GM23338 (cell line): ENCODE measurements around the gene OPTC. TPM values are rescaled to one million over a fixed set of nuclear protein-coding genes. Genes with fewer than 3 reads are reported as not detected.

Experiments
- ATAC-seq: fragments of 200-7000 bp; cut with Tn5 transposase; 3 replicates; pipeline ENCODE4 v1.9.1; 2020
- DNase-seq: peaks from one replicate; pipeline ENCODE4 v3.0.0-alpha.2; 2015; ENCODE audit warnings: low spot score
- H2AFZ ChIP-seq: fragments of 200-600 bp; sonication (generic); 2 replicates; pipeline ENCODE4 v1.8.0; 2016; ENCODE audit warnings: antibody characterized with exemption, mild to moderate bottlenecking, moderate library complexity
- H3F3A ChIP-seq: fragments of 200-600 bp; sonication (generic); replicated peaks from 2 replicates; pipeline ENCODE4 v1.8.0; 2017; ENCODE audit warnings: antibody characterized with exemption, mixed run types, low read depth
- H3K27ac ChIP-seq: fragments of 200-600 bp; sonication (generic); 2 replicates; pipeline ENCODE4 v1.6.1; 2016; ENCODE audit warnings: low read depth
- H3K27me3 ChIP-seq: fragments of 200-600 bp; sonication (generic); 2 replicates; pipeline ENCODE4 v1.8.0; 2016; ENCODE audit warnings: mild to moderate bottlenecking, mixed run types, moderate library complexity; ENCODE audit not compliant: insufficient read depth
- H3K36me3 ChIP-seq: fragments of 200-600 bp; sonication (generic); 2 replicates; pipeline ENCODE4 v1.8.0; 2016; ENCODE audit warnings: mild to moderate bottlenecking; ENCODE audit not compliant: insufficient read depth
- H3K4me1 ChIP-seq: fragments of 200-600 bp; sonication (generic); 2 replicates; pipeline ENCODE4 v1.8.0; 2016; ENCODE audit warnings: mild to moderate bottlenecking, moderate library complexity; ENCODE audit not compliant: insufficient read depth
- H3K4me2 ChIP-seq: fragments of 200-600 bp; sonication (generic); 2 replicates; pipeline ENCODE4 v1.7.1; 2017; ENCODE audit warnings: mixed run types
- H3K4me3 ChIP-seq: fragments of 200-600 bp; sonication (generic); 2 replicates; pipeline ENCODE4 v1.6.1; 2016; ENCODE audit warnings: mixed run types
- H3K79me2 ChIP-seq: fragments of 200-600 bp; sonication (generic); replicated peaks from 2 replicates; pipeline ENCODE4 v1.8.0; 2017; ENCODE audit warnings: mild to moderate bottlenecking; ENCODE audit not compliant: insufficient read depth
- H3K9me2 ChIP-seq: fragments of 200-600 bp; sonication (generic); 2 replicates; pipeline ENCODE4 v1.8.0; 2017; ENCODE audit not compliant: insufficient read depth
- H4K20me1 ChIP-seq: fragments of 200-600 bp; sonication (generic); replicated peaks from 2 replicates; pipeline ENCODE4 v1.8.0; 2017; ENCODE audit warnings: mild to moderate bottlenecking; ENCODE audit not compliant: insufficient read depth
- H3K27ac Mint-ChIP-seq: 2 replicates; pipeline ENCODE4 v1.8.0; 2020; ENCODE audit warnings: inconsistent platforms, mild to moderate bottlenecking, moderate library complexity, mixed read lengths
- H3K27me3 Mint-ChIP-seq: 3 replicates; pipeline ENCODE4 v1.8.0; 2022; ENCODE audit warnings: low read depth, mild to moderate bottlenecking, moderate library complexity, mixed read lengths, inconsistent platforms; ENCODE audit not compliant: insufficient read depth, poor library complexity
- H3K36me3 Mint-ChIP-seq: 3 replicates; pipeline ENCODE4 v1.8.0; 2021; ENCODE audit warnings: low read depth, mild to moderate bottlenecking, inconsistent platforms, moderate library complexity, mixed read lengths
- H3K4me1 Mint-ChIP-seq: 3 replicates; pipeline ENCODE4 v1.8.0; 2020; ENCODE audit warnings: mild to moderate bottlenecking, inconsistent platforms, mixed read lengths
- H3K4me3 Mint-ChIP-seq: 3 replicates; pipeline ENCODE4 v1.8.0; 2021; ENCODE audit warnings: moderate library complexity, mild to moderate bottlenecking, inconsistent platforms, mixed read lengths
- H3K9me3 Mint-ChIP-seq: 3 replicates; pipeline ENCODE4 v1.8.0; 2020; ENCODE audit warnings: moderate library complexity, mild to moderate bottlenecking, inconsistent platforms, mixed read lengths
- CREB1 ChIP-seq: fragments of 250-450 bp; sonication (Bioruptor Pico); IDR thresholded peaks from 2 replicates; pipeline ENCODE4 v1.5.0; 2020; ENCODE audit warnings: low read depth, mild to moderate bottlenecking, moderate library complexity
- EZH2 ChIP-seq: fragments of 200-600 bp; sonication (generic); IDR thresholded peaks from one replicate; pipeline ENCODE4 v1.8.0; 2017; ENCODE audit warnings: antibody characterized with exemption, mild to moderate bottlenecking, low read depth; ENCODE audit not compliant: unreplicated experiment
- EZH2phosphoT487 ChIP-seq: fragments of 200-600 bp; sonication (generic); IDR thresholded peaks from one replicate; pipeline ENCODE4 v1.8.1; 2018; ENCODE audit warnings: antibody characterized with exemption; ENCODE audit not compliant: unreplicated experiment
- JUNB ChIP-seq: IDR thresholded peaks from one replicate; pipeline ENCODE4 v1.6.1; 2016; ENCODE audit warnings: antibody characterized with exemption; ENCODE audit not compliant: unreplicated experiment
- NANOG ChIP-seq: IDR thresholded peaks from 2 replicates; pipeline ENCODE4 v1.6.1; 2016; ENCODE audit warnings: antibody characterized with exemption, borderline replicate concordance
- POLR2AphosphoS5 ChIP-seq: IDR thresholded peaks from 2 replicates; pipeline ENCODE4 v1.6.1; 2016; ENCODE audit warnings: antibody characterized with exemption, low read depth
- STAT1 ChIP-seq: IDR thresholded peaks from one replicate; pipeline ENCODE4 v1.6.1; 2016; ENCODE audit warnings: antibody characterized with exemption; ENCODE audit not compliant: unreplicated experiment
- ZNF114 ChIP-seq: fragments of 250-450 bp; sonication (Bioruptor Pico); IDR thresholded peaks from 2 replicates; pipeline ENCODE4 v1.5.0; 2020; ENCODE audit warnings: mild to moderate bottlenecking, moderate library complexity
- ZNF331 ChIP-seq: fragments of 250-450 bp; sonication (Bioruptor Pico); IDR thresholded peaks from 2 replicates; pipeline ENCODE4 v1.5.0; 2020; ENCODE audit warnings: low read depth, mild to moderate bottlenecking, moderate library complexity
- polyA plus RNA-seq: library from polyadenylated mRNA; unstranded; fragments of >200 nt; fragmentation: Nextera tagmentation; extraction: Ambion mirVana; gene quantifications from 2 replicates; pipeline ENCODE4 v1.2.1, GENCODE V29; 2016
- total RNA-seq: library from RNA; depleted of rRNA; stranded (reverse); fragments of >200 nt; shearing (Covaris generic); gene quantifications from 2 replicates; pipeline ENCODE4 v1.2.3, GENCODE V29; 2014
- TF ChIP-seq, protein P1 (sequence below): IDR thresholded peaks from 2 replicates; pipeline ENCODE4 v1.6.1; 2016; ENCODE audit warnings: antibody characterized with exemption
- TF ChIP-seq, protein P2 (sequence below): IDR thresholded peaks from one replicate; pipeline ENCODE4 v1.6.1; 2018; ENCODE audit warnings: antibody characterized with exemption; ENCODE audit not compliant: unreplicated experiment
- TF ChIP-seq, protein P3 (sequence below): fragments of 250-450 bp; sonication (Bioruptor Pico); IDR thresholded peaks from 2 replicates; pipeline ENCODE4 v1.5.0; 2020; ENCODE audit warnings: mild to moderate bottlenecking, moderate library complexity

The OPTC gene
- total and polyA plus RNA-seq, 2 experiments from 2014 or later = 0.50 to 1.0 TPM

DNA sequence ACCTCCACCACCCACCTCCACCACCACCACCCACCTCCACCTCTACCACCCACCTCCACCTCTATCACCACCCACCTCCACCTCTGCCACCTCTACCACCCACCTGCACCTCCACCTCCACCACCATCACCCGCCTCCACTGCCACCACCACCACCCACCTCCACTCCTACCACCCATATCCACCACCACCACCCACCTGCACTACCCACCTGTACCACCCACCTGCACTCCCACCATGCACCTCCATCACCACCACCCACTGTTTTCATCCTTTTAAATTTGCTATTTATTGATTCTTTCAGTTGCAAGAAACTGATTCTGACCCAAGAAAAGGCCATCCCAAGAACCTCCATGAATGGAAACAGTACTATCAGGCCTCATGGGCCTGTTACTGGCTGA is 6.3 kb downstream of the OPTC start:
- H3K27ac Mint-ChIP-seq = no peak overlapping the region
- peaks cover 8% of the 10 kb centered on the region; the same call in 2 of the 3 replicates for H3K4me1 Mint-ChIP-seq
- TF ChIP-seq POLR2AphosphoS5 (no peak), ZNF331 (CRISPR knock-in tag) (no peak), EZH2 (no peak), CREB1 (CRISPR knock-in tag) (no peak), NANOG (no peak), STAT1 (no peak), JUNB (no peak), EZH2phosphoT487 (no peak), ZNF114 (no peak)
- TF ChIP-seq, protein P1, sequence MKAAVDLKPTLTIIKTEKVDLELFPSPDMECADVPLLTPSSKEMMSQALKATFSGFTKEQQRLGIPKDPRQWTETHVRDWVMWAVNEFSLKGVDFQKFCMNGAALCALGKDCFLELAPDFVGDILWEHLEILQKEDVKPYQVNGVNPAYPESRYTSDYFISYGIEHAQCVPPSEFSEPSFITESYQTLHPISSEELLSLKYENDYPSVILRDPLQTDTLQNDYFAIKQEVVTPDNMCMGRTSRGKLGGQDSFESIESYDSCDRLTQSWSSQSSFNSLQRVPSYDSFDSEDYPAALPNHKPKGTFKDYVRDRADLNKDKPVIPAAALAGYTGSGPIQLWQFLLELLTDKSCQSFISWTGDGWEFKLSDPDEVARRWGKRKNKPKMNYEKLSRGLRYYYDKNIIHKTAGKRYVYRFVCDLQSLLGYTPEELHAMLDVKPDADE = no peak
- TF ChIP-seq, protein P2, sequence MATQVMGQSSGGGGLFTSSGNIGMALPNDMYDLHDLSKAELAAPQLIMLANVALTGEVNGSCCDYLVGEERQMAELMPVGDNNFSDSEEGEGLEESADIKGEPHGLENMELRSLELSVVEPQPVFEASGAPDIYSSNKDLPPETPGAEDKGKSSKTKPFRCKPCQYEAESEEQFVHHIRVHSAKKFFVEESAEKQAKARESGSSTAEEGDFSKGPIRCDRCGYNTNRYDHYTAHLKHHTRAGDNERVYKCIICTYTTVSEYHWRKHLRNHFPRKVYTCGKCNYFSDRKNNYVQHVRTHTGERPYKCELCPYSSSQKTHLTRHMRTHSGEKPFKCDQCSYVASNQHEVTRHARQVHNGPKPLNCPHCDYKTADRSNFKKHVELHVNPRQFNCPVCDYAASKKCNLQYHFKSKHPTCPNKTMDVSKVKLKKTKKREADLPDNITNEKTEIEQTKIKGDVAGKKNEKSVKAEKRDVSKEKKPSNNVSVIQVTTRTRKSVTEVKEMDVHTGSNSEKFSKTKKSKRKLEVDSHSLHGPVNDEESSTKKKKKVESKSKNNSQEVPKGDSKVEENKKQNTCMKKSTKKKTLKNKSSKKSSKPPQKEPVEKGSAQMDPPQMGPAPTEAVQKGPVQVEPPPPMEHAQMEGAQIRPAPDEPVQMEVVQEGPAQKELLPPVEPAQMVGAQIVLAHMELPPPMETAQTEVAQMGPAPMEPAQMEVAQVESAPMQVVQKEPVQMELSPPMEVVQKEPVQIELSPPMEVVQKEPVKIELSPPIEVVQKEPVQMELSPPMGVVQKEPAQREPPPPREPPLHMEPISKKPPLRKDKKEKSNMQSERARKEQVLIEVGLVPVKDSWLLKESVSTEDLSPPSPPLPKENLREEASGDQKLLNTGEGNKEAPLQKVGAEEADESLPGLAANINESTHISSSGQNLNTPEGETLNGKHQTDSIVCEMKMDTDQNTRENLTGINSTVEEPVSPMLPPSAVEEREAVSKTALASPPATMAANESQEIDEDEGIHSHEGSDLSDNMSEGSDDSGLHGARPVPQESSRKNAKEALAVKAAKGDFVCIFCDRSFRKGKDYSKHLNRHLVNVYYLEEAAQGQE = no peak
- TF ChIP-seq, protein P3, sequence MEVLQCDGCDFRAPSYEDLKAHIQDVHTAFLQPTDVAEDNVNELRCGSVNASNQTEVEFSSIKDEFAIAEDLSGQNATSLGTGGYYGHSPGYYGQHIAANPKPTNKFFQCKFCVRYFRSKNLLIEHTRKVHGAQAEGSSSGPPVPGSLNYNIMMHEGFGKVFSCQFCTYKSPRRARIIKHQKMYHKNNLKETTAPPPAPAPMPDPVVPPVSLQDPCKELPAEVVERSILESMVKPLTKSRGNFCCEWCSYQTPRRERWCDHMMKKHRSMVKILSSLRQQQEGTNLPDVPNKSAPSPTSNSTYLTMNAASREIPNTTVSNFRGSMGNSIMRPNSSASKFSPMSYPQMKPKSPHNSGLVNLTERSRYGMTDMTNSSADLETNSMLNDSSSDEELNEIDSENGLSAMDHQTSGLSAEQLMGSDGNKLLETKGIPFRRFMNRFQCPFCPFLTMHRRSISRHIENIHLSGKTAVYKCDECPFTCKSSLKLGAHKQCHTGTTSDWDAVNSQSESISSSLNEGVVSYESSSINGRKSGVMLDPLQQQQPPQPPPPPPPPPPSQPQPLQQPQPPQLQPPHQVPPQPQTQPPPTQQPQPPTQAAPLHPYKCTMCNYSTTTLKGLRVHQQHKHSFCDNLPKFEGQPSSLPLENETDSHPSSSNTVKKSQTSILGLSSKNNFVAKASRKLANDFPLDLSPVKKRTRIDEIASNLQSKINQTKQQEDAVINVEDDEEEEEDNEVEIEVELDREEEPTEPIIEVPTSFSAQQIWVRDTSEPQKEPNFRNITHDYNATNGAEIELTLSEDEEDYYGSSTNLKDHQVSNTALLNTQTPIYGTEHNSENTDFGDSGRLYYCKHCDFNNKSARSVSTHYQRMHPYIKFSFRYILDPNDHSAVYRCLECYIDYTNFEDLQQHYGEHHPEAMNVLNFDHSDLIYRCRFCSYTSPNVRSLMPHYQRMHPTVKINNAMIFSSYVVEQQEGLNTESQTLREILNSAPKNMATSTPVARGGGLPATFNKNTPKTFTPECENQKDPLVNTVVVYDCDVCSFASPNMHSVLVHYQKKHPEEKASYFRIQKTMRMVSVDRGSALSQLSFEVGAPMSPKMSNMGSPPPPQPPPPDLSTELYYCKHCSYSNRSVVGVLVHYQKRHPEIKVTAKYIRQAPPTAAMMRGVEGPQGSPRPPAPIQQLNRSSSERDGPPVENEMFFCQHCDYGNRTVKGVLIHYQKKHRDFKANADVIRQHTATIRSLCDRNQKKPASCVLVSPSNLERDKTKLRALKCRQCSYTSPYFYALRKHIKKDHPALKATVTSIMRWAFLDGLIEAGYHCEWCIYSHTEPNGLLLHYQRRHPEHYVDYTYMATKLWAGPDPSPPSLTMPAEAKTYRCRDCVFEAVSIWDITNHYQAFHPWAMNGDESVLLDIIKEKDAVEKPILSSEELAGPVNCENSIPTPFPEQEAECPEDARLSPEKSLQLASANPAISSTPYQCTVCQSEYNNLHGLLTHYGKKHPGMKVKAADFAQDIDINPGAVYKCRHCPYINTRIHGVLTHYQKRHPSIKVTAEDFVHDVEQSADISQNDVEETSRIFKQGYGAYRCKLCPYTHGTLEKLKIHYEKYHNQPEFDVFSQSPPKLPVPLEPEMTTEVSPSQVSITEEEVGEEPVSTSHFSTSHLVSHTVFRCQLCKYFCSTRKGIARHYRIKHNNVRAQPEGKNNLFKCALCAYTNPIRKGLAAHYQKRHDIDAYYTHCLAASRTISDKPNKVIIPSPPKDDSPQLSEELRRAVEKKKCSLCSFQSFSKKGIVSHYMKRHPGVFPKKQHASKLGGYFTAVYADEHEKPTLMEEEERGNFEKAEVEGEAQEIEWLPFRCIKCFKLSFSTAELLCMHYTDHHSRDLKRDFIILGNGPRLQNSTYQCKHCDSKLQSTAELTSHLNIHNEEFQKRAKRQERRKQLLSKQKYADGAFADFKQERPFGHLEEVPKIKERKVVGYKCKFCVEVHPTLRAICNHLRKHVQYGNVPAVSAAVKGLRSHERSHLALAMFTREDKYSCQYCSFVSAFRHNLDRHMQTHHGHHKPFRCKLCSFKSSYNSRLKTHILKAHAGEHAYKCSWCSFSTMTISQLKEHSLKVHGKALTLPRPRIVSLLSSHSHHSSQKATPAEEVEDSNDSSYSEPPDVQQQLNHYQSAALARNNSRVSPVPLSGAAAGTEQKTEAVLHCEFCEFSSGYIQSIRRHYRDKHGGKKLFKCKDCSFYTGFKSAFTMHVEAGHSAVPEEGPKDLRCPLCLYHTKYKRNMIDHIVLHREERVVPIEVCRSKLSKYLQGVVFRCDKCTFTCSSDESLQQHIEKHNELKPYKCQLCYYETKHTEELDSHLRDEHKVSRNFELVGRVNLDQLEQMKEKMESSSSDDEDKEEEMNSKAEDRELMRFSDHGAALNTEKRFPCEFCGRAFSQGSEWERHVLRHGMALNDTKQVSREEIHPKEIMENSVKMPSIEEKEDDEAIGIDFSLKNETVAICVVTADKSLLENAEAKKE = no peak
- Histone ChIP-seq H3K27ac (no peak overlapping the region), H3K9me2 (no peaks in the 10 kb centered on the region), H3K4me1 (no peaks in the 10 kb centered on the region), H4K20me1 (no peaks in the 10 kb centered on the region), H2AFZ (no peak overlapping the region), H3F3A (no peaks in the 10 kb centered on the region), H3K27me3 (no peaks in the 10 kb centered on the region), H3K79me2 (no peaks in the 10 kb centered on the region), H3K4me2 (no peak overlapping the region), H3K36me3 (no peaks in the 10 kb centered on the region), H3K4me3 (no peak overlapping the region)
- no peaks in the 10 kb centered on the region for H3K9me3 Mint-ChIP-seq
- H3K27me3 Mint-ChIP-seq = peaks cover 6% of the 10 kb centered on the region
- no peak overlapping the region for H3K4me3 Mint-ChIP-seq
- ATAC-seq = no peak
- DNase-seq = no peak
- H3K36me3 Mint-ChIP-seq = no peaks in the 10 kb centered on the region
